Measurements from ENCODE around the gene PLA2G1B. TPM values are rescaled to one million over a fixed set of nuclear protein-coding genes. Genes with fewer than 3 reads are reported as not detected.
"Not testable (repeated sequence)": the region's sequence is repeated elsewhere in the genome, so short reads cannot be mapped to it uniquely, and the experiment has no call there.

The PLA2G1B gene
- total RNA-seq, 2 experiments from 2014 or later, result not detected

DNA sequence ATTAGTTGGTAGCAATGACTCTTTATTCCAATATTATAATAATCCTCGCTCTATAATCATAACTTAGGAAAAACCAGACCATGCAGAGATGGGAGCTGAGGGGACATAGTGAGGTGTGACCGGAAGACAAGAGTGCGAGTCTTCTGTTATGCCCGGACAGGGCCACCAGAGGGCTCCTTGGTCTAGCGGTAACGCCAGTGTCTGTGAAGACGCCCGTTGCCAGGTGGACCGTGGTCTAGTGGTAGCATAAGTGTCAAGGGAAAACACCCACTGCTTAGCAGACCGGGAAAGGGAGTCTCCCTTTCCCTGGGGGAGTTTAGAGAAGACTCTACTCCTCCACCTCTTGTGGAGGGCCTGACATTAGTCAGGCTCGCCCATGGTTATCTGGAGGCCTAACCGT lies 7.9 kb upstream of the PLA2G1B start:
- H3K27ac ChIP-seq (ENCODE audit: low read depth, low read length, poor library complexity, severe bottlenecking); CTCF ChIA-PET (ENCODE audit: unreplicated experiment); BruUV-seq (replicated peaks); H4K20me1 ChIP-seq (ENCODE audit: insufficient read depth, low read length); H3K9me2 ChIP-seq (ENCODE audit: insufficient read depth, low read length); H3K79me2 ChIP-seq (ENCODE audit: insufficient read depth, low read depth, low read length); intact Hi-C loops (cut with micrococcal nuclease; ENCODE audit: unreplicated experiment); H3K4me3 ChIP-seq (ENCODE audit: low read depth, low read length, poor library complexity, severe bottlenecking); H2AFZ ChIP-seq (ENCODE audit: low read length); H3K36me3 ChIP-seq (ENCODE audit: insufficient read depth, low read length); H3K4me1 ChIP-seq (ENCODE audit: insufficient read depth, low read length, poor library complexity, severe bottlenecking); H3K4me2 ChIP-seq (ENCODE audit: low read length): not testable (repeated sequence)
- TF ChIP-seq, protein P1, sequence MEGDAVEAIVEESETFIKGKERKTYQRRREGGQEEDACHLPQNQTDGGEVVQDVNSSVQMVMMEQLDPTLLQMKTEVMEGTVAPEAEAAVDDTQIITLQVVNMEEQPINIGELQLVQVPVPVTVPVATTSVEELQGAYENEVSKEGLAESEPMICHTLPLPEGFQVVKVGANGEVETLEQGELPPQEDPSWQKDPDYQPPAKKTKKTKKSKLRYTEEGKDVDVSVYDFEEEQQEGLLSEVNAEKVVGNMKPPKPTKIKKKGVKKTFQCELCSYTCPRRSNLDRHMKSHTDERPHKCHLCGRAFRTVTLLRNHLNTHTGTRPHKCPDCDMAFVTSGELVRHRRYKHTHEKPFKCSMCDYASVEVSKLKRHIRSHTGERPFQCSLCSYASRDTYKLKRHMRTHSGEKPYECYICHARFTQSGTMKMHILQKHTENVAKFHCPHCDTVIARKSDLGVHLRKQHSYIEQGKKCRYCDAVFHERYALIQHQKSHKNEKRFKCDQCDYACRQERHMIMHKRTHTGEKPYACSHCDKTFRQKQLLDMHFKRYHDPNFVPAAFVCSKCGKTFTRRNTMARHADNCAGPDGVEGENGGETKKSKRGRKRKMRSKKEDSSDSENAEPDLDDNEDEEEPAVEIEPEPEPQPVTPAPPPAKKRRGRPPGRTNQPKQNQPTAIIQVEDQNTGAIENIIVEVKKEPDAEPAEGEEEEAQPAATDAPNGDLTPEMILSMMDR (conservative IDR thresholded peaks at IDR 0.05; ENCODE audit: low read length), result peak; percentile 62
- DNase-seq (ENCODE audit: low spot score), result peak; percentile 23
- POLR2A ChIA-PET, result interaction anchor here (0.6 kb wide), 1 partner anchor 82 kb away, joined by 3 read pairs; no protein-coding TSS in a partner anchor
- H3K9me3 ChIP-seq (ENCODE audit: low read length), result peaks cover 26% of the 10 kb centered on the region

DNA sequence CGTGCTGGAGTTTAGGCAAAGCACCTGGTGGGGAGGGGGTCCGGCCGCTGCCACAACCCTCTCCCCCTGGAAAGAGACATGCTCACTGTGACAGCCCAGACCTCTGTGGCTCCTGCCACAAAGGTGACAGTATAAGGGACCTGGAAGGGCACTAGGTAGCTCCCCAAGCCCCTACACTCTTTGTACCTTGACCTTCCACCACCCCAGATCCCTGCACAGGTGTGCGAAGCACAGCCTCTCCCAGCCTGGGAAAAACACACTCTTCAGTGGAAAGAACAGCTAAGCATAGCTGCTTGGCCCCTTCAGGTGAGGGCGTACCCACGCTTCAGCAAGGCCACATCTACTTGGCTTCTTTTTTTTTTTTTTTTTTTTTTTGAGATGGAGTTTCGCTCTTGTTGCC lies 4.9 kb upstream of the PLA2G1B start:
- no TSS peak for BruUV-seq (replicated peaks)
- no peak overlapping the region for H3K4me3 ChIP-seq (ENCODE audit: low read depth, low read length, poor library complexity, severe bottlenecking)
- H3K4me1 ChIP-seq (ENCODE audit: insufficient read depth, low read length, poor library complexity, severe bottlenecking), result no peaks in the 10 kb centered on the region
- DNase-seq (ENCODE audit: low spot score), result no peak
- H4K20me1 ChIP-seq (ENCODE audit: insufficient read depth, low read length), result no peaks in the 10 kb centered on the region
- no peaks in the 10 kb centered on the region for H3K36me3 ChIP-seq (ENCODE audit: insufficient read depth, low read length)
- TF ChIP-seq EZH2phosphoT487 (IDR thresholded peaks at IDR 0.05; ENCODE audit: borderline replicate concordance, low read depth, low read length), result no peak
- TF ChIP-seq, protein P1 (conservative IDR thresholded peaks at IDR 0.05; ENCODE audit: low read length), result no peak
- H3K27ac ChIP-seq (ENCODE audit: low read depth, low read length, poor library complexity, severe bottlenecking), result no peak overlapping the region
- CTCF ChIA-PET (ENCODE audit: unreplicated experiment), result no interaction called here
- no peak overlapping the region for H2AFZ ChIP-seq (ENCODE audit: low read length)
- peaks cover 14% of the 10 kb centered on the region for H3K9me3 ChIP-seq (ENCODE audit: low read length)
- no peaks in the 10 kb centered on the region for H3K79me2 ChIP-seq (ENCODE audit: insufficient read depth, low read depth, low read length)
- intact Hi-C loops (cut with micrococcal nuclease; ENCODE audit: unreplicated experiment), result no loop called here
- POLR2A ChIA-PET, result interaction anchor here (0.7 to 0.8 kb wide), 2 partner anchors 48 to 1207 kb away, joined by 3 read pairs; no protein-coding TSS in a partner anchor
- no peaks in the 10 kb centered on the region for H3K9me2 ChIP-seq (ENCODE audit: insufficient read depth, low read length)
- H3K4me2 ChIP-seq (ENCODE audit: low read length), result no peak overlapping the region

DNA sequence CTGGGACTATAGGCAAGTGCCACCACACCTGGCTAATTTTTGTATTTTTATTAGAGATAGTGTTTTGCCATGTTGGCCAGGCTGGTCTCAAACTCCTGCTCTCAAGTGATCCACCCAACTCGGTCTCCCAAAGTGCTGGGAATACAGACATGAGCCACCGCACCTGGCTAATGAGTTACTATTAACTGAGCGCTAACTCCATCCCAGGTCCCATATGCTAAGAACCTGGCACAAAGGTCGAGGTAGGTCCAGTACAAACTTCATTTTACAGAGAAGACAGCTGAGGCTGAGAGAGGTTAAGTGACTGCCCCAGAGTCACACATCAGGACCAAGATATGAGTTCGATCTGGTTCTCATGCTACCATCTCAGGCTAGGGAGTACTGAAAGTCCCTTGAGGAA lies 4.5 kb upstream of the PLA2G1B start:
- no peak for DNase-seq (ENCODE audit: low spot score)
- H3K4me1 ChIP-seq (ENCODE audit: insufficient read depth, low read length, poor library complexity, severe bottlenecking), result no peaks in the 10 kb centered on the region
- ChIA-PET POLR2A (interaction anchor here (0.8 kb wide), 1 partner anchor 48 kb away, joined by 3 read pairs; no protein-coding TSS in a partner anchor), CTCF (ENCODE audit: unreplicated experiment) (no interaction called here)
- no peak overlapping the region for H3K27ac ChIP-seq (ENCODE audit: low read depth, low read length, poor library complexity, severe bottlenecking)
- TF ChIP-seq, protein P1 (conservative IDR thresholded peaks at IDR 0.05; ENCODE audit: low read length), result no peak
- no peak for TF ChIP-seq EZH2phosphoT487 (IDR thresholded peaks at IDR 0.05; ENCODE audit: borderline replicate concordance, low read depth, low read length)
- H3K4me2 ChIP-seq (ENCODE audit: low read length), result no peak overlapping the region
- no peak overlapping the region for H3K4me3 ChIP-seq (ENCODE audit: low read depth, low read length, poor library complexity, severe bottlenecking)
- peaks cover 10% of the 10 kb centered on the region; the same call in 1 of the 2 replicates for H3K9me3 ChIP-seq (ENCODE audit: low read length)
- no TSS peak for BruUV-seq (replicated peaks)
- no peaks in the 10 kb centered on the region for H3K9me2 ChIP-seq (ENCODE audit: insufficient read depth, low read length)
- H2AFZ ChIP-seq (ENCODE audit: low read length), result no peak overlapping the region
- no peaks in the 10 kb centered on the region for H4K20me1 ChIP-seq (ENCODE audit: insufficient read depth, low read length)
- H3K79me2 ChIP-seq (ENCODE audit: insufficient read depth, low read depth, low read length), result no peaks in the 10 kb centered on the region
- no peaks in the 10 kb centered on the region for H3K36me3 ChIP-seq (ENCODE audit: insufficient read depth, low read length)
- intact Hi-C loops (cut with micrococcal nuclease; ENCODE audit: unreplicated experiment), result no loop called here
